HG02571 (cell line): ENCODE measurements around the gene TMEM179.

Source experiments
- ATAC-seq: cut with Tn5 transposase; IDR thresholded peaks from one replicate; pipeline ENCODE4 v1.9.1; 2021; ENCODE audit warnings: mild to moderate bottlenecking, moderate library complexity; ENCODE audit not compliant: unreplicated experiment

Gene TMEM179

DNA sequence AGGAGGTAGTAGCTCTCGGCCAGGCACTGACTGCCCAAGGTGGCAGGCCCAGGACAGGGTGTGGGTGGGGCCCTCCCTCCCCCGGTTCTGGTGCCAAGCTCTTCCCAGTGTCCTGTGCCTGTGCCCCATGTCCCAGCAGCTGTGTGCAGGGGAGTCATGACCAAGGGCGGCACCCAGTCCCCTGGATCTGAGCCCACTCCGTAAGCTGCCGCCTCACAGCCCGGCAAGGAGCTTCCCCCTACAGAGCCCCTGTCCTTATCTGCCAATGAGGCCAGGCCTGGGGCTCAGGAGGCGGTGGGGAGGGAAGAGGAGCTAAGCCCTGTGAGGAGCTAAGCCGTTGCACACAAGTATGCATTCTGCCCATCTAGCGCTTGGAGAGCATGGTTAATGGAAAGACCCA lies 30.6 kb downstream of the TMEM179 start:
- no peak for ATAC-seq

DNA sequence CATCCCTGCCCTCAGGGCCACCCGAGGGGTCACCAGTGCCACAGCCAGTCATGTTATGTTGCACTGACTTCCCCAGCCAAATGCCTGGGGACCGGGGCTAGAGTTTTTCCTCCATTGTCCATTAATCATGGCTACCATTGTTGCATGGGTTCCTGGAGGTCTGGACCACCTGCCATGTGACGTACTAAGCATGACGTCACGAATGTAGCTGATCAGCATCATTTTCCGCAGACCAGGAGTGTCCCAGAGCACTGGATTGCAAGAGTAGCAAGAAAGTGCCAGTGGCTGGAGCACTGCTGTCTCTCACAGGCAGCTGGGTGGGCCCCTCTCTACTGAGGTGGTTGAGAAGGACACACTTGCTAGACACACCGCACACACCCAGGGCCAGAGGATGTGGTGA lies 31.9 kb downstream of the TMEM179 start:
- no peak for ATAC-seq

DNA sequence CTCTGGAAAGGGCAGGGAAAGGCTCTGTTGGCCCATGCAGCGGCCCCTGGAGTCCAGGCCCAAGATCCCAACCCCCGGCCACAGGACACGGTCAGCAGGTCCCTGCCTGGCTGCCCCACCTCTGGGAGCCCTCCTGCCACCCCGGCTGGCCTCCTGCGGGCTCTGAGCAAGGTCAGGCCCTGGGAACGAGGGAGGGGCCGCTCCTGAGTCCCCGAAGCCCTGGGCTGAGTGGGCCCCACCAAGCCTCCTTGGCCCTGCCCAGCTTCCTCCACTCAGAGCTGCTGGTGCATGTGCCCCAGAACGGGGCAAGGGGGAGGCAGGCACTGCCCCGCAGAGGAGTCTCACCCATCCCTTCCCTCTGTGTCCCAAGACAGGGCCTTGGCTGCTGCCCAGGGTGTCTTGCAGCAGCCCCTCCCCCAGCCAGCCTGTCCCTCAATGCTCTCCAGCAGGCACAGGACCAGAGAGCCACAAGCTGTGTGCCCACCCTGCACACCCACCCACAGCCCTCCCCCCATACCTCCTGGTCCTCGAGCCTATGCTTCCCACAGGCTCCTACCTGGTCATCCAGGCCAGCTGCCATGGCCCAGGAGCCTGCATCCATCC lies 32.4 kb downstream of the TMEM179 start:
- no peak for ATAC-seq

DNA sequence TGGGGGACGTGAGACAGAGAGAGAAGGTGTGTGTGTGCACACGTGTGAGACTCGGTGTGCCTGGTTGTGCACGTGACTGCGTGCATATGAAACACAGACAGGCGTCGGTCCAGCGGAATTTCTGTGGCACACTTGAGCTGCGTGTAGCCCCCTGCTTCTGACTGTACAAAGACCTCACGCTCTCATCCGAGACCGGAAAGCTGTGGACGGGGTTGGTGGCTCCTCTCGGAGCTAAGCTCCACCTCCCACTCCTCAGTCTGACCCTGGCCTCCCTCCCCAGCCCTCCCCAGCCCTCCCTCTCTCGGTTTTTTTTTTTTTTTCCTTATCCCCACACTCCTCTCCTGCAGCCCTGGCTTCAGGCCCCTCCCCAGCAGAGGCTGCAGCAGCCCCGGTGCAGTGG lies 33.3 kb downstream of the TMEM179 start:
- no peak for ATAC-seq

DNA sequence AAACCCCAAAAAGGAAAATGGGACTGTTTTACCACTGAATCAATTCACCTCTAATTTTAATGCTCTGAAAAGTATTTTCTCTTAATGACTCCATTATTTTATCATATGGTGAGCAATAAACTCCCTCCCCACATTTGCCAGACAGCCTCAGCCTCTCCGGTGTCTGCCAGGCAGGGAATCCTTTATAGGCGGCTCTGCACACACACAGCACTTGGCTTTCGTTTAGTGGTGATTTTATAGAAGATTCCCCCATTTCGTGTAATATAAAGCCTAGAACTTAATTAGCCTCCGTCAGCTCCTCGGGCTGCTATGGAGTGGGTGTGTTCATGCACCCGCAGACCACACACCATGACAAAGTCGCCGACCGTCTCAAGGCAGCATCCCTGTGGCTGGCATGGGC lies 35.1 kb downstream of the TMEM179 start:
- ATAC-seq, result no peak

DNA sequence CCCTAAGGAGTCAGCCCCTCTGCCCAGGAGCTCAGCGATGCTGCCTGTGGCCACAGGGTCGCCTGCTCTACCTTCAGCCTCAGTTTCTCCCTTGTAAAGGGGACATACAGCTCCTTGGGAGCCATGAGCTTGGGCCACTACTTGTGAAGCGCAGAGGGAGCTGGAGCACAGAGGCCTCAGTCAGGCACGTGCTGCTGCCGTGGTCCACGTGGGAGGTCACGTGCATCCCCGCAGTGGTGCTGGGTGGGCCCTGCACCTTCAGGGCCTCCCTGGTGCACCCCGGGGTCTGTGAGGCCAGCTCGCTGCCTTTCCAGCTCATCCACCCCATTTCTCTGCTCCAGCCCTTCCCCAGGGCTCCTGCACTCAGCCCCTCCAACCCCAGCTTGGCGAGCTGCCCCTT lies 36.0 kb downstream of the TMEM179 start:
- ATAC-seq, result no peak

DNA sequence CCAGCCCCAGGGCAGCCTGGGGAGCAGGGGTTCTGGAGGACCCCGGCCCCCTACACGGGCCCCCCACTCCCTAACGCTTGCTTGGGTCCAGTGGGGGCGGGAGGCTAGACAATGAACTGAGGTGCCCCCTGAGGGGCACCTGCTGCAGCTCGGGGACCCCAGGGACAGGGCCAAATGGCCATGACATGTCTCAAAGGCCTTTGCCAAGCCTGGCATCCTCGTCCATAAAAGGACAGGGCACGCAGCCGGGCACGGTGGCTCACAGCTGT lies 36.7 kb downstream of the TMEM179 start:
- ATAC-seq, result no peak

DNA sequence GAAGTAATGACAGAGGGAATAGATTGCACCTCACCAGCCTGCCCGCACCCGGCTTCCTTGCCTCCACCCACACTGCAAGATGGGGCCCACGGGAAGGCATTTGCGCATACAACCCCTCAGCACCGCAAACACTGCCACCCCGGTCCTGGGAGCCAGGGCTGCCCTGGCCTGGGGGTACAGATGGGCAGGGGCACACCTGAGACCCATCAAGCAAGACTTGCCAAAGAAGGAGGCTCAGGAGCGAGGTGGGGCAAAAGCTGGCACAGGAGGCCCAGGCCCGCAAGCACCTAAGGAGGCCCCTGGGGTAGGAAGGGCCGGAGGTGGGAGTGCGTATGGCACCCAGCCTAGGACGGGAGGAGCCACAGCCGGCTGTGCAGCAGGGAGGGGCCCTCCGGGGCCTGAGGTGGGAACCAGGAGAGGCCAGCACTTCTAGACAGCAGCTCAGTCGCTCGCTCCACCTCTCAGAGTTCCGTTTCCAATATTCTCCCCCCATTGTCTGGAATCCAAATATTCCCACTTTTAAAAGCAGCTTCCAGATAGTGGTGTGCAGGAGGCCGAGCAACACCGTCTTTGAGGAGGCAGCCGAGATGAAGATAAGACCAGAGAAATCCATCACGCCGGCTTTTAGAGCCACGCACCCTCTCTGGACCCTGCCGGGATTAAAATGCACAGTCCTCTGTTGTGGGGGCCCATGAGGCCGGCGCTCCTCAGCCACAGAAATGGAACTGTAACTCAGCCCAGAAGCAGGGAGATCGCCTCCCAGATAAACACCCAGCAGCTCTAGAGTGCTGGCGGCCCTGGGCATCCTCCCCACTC lies 37.2 kb downstream of the TMEM179 start:
- ATAC-seq, result no peak

DNA sequence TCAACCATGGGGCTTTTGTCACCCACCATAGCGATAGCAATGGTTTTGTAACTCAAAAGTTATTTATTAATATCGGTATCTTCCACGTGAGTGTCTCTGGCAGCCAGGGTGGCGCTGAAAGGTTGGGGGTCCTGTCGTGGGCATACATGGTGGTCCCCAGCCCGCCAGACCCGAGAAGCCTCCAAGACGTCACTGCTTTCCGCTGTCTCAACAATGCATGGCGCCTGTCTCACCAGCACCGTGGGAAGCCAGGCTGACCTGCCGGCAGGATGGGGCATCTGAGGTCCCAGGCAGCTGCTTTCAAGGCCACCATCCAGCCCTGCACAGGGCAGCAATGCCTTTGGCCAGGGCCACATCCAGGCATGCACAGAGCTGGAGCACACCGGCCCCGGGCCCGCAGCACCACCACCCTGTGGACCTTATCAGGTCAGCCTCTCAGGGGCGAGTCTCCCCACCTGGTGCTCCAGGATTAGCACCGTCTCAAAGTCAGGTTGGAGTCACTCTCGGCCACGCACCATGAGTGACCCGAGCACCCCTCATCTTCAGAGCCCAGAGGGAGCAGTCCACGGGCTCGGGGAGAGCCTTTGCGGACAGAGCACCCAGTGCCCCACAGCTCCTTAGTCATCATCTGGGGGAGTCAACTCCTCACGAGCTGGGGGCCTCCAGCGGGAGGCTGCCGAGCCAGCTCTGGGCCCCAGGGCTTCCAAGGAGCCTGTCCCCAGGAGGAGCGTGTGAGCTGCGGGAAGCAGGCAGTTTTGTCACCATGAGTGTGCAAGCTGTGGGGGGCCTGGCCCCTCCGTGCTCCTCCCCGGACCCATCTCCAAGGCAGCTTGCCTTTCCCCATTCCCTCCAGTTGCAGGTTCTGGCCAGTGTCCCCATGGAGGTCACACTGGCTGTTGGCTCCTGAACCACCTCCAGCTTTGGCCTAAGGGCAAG lies 39.6 kb downstream of the TMEM179 start:
- no peak for ATAC-seq

DNA sequence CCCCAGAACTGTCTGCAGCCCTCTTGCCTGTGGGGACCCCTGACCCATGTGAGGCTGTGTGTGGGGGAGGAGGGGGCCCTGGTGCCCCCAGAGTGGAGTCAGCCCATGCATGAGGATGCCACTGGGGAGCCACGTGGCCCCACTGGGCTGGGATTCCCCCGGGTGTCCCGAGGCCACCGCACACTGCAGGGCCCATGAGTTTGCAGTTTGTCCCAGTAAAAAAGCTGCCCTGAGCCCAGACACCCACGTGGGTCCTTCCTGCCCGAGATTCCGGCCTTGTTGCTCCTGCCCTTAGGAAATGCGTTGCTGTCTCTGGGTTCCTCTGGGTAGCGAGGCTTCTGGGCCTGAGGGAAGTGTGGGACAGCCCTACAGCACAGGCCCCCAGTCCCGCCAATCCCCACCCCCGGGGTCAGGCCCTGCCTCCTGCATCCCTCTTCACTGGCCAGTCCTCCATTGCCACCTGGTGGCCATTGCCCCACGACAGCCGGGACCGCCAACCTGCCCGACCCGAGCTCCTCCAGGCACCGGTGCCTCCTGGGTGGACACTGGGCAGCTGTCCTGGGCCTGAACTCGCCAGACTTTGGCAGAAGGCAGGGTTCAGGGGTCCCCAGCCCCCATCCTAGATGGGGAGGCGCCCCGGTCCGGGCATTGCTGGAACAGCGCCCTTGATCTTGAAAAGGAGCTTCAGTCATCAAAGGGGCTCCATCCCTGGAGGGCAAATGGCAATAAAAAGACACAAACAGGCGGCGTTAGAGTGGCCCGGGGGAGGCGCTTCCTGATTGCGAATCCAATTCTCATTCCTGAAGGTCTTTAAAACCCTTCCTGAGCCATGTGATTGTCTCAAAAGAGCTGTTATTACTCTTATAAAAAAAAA lies 40.6 kb downstream of the TMEM179 start:
- ATAC-seq, result no peak

DNA sequence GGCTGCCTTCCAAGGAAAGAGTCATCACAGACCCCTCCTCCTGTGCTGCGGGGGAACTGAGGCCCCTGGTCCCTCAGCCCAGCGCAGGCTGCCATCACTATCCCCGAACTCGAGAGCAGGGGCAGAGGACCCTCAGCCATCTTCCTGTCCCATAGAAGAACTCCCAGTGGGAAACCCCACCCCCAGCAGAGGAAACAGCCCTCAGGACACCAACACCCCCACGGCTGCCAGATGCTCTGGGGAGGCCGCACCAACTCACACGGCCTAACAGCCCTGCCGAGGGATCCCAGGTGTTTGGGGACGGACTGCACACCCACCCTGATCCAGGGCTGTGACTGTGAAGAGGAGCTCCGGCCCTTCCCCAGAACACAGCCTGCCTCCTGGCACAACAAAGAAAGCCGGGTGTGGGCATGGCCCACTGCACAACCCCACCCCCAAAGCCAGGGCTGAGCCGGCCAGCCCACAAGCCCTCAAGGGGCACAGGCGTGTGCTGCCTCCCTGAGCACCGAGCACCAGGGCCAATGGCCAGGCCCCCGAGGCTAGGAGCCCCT lies 41.3 kb downstream of the TMEM179 start:
- ATAC-seq, result no peak

DNA sequence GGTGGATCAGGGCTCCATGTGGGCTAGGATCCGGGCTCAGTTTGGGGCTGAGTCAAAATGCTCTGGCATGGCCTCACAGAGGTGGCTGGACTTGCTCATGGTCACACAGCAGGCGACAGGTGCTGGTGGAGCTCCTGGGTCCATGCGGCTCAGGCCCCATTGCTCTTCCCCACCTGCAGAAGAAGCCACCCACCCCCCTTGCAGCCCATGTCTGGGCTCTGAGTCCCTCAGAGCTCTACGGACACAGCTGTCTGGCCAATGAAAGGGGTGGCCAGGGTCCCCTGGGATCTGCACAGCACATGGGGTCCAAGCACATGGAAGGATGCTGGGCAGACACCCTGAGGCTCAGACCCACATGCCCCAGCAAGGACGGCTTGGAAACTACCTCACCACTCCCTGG lies 42.0 kb downstream of the TMEM179 start:
- no peak for ATAC-seq

DNA sequence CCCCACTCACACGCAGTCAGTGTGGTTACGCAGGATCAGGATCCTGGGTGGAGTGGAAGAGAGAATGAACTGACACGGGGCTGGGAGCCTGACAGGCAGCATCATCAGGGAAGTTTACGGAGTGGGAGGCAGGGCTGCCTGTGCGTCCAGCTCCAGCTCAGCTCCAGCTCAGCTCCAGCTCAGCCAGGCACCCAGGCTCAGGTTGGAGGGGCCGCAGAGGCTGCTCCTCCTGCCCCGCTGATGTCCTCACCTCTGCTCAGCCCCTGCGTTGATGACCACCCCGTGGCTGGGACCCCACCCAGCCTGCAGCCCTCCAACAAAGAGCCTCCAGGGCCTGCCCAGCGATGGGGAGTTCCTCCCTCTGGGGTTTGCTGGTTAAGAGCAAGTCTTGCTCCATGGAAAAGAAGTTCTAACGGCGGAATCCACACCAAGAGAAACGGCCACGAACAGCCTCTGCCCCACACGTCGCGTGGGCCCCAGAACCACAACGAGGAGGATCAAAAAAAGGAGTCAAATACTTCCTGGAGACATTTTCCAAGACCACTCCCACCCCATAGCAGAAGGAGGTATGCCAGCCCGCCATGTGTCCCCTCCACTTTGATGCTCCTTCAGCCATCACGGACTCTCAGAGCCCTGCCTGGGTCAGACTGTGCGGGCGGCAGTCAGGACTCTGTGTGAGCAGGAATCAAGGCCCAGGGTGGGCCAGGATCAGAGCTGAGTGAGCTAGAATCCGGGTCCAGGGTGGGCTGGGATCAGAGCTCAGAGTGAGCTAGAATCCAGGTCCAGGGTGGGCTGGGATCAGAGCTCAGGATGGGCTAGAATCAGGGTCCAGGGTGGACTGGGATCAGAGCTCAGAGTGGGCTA lies 42.7 kb downstream of the TMEM179 start:
- no peak for ATAC-seq

DNA sequence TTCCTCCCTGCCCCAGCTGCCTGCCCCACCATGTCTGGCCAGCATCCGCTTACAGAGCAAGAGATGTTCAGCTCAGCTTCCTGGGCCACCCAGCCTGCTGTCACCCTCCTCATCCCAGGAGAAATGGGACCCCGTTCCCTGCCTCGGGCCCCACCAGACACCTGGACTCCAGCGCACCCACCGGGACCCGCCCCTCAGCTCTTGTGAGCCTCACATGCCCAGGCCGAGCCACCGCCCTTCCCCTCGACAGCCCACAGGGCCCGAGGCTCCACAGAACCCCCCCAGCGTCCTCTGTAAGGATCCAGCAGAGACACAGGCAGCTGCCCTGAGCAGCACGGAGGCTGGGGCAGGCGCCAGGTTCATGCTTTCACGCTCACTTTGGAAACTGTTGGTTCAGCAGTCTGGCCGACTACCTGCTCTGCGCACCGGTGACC lies 43.4 kb downstream of the TMEM179 start:
- ATAC-seq, result no peak

DNA sequence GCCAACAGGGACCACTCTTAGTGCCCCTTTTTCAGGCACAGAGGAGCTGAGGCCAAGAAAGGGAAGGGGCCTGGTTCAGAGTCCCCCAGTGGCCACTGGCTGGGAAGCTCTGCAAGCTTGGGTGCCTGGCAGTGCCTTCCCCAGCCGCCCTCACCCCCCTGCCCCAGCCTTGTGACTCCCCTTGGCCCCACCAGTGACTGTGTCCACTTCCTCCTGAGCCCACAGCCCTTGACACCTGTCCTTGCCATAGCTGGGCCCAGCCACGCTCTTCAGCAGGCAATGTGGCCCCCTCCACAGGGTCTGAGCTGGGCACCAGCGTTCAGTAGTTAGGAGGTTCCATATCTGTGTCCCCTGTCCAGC lies 44.0 kb downstream of the TMEM179 start:
- ATAC-seq, result no peak

DNA sequence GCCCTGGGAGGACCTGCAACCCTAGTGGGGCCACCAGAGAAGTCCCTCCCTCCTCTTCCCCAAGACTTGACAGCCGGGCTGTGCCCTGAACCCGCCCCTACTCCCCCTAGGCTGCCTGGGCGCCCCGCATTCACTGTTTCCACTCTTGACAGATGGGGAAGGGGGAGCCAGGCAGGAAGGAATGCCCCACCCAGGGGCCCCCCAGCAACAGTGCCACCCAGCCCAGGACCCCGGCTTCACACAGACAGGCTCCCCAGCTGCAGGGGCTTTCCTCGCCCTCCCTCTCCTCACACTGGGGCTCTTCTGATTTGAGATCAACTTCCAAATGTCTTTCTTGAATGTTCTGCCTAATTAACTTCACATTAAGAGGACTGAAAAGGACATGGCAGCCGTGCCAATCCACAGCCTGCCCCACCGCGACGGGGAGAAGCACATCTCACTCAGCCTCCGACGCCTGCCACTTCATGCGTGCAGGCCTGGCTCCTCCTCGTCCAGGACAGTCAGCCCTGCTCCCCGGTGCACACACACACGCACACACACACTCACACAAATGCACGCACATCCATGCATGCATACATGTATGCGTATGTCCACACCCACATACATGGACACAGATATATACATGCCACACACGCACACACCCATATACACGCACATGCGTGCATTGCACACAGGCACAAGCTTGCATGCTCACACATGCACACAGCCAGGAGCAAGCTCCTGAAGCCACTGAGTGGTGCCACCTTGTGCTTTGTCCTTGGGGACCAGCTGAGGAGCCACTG lies 44.6 kb downstream of the TMEM179 start:
- no peak for ATAC-seq

DNA sequence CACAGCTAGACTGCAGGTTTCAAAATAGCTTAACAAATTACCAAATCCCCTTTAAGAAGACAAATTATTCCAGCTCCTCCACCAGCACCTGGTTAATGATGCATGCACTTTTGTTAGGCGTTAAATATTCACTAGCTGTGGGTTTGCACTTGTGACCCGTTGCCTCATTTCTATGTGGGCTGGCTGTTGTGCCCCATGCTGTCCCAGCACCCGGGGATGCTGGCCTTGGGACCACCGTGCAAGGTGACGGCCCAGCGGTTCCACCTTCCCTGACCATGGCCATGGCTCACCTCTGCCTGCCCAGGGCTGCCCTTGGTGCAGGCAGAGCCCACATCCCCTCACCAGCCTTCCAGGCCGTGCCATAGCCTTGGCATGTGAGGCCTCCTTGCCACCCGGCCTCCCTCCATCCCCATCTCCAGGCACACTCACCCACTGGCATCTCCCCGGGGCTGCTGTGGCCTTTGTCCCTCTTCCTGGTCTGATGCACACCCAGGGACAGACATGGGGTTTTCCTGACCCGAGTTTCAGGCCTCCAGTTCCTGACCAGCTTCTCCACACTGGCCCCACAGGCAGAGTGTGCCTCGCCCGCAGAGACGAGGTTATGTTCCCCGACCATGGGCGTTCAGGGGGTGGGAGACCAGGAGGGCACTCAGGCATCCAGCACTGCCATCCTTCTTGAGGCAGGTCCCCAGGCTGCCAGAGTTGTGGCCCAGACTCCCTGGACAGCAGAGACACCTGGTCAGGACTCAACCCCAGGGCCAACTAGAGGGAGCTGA lies 45.4 kb downstream of the TMEM179 start:
- no peak for ATAC-seq
